Smooth muscle cell (in vitro differentiated cells): ENCODE data around the gene COL19A1. TPM values are rescaled to one million over a fixed set of nuclear protein-coding genes. Genes with fewer than 3 reads are reported as not detected.
A peak's percentile ranks its signal among the peaks of the same experiment; 100 is the strongest.

ENCODE experiments used
- DNase-seq: peaks from one replicate; lab custom pipeline; 2025; ENCODE audit not compliant: unreplicated experiment; lab: John Stamatoyannopoulos, UW
- H2AFZ ChIP-seq: fragments of 200-600 bp; sonication (generic); 2 replicates; pipeline ENCODE4 v1.6.0; 2016; ENCODE audit warnings: antibody characterized with exemption, low read depth, mild to moderate bottlenecking
- H3F3A ChIP-seq: fragments of 200-600 bp; sonication (generic); 2 replicates; pipeline ENCODE4 v1.6.0; 2017; ENCODE audit warnings: antibody characterized with exemption, low read depth
- H3K27ac ChIP-seq: fragments of 200-600 bp; sonication (generic); 2 replicates; pipeline ENCODE4 v1.5.1; 2016; ENCODE audit warnings: low read depth, mild to moderate bottlenecking
- H3K27me3 ChIP-seq: fragments of 200-600 bp; sonication (generic); 2 replicates; pipeline ENCODE4 v1.6.1; 2016; ENCODE audit warnings: low read depth, mild to moderate bottlenecking
- H3K36me3 ChIP-seq: fragments of 200-600 bp; sonication (generic); 2 replicates; pipeline ENCODE4 v1.5.1; 2016; ENCODE audit warnings: low read depth
- H3K4me1 ChIP-seq: fragments of 200-600 bp; sonication (generic); 2 replicates; pipeline ENCODE4 v1.5.1; 2016; ENCODE audit warnings: low read depth
- H3K4me2 ChIP-seq: fragments of 200-600 bp; sonication (generic); 2 replicates; pipeline ENCODE4 v1.6.0; 2016; ENCODE audit warnings: mild to moderate bottlenecking
- H3K4me3 ChIP-seq: fragments of 200-600 bp; sonication (generic); 2 replicates; pipeline ENCODE4 v1.5.1; 2016; ENCODE audit warnings: mild to moderate bottlenecking
- H3K79me2 ChIP-seq: fragments of 200-600 bp; sonication (generic); 2 replicates; pipeline ENCODE4 v1.6.0; 2016; ENCODE audit warnings: low read depth, mild to moderate bottlenecking
- H3K9ac ChIP-seq: fragments of 200-600 bp; sonication (generic); 2 replicates; pipeline ENCODE4 v1.6.0; 2016; ENCODE audit warnings: low read depth
- H3K9me3 ChIP-seq: fragments of 200-600 bp; sonication (generic); replicated peaks from 2 replicates; pipeline ENCODE4 v1.5.1; 2016; ENCODE audit warnings: low read depth
- H4K20me1 ChIP-seq: fragments of 200-600 bp; sonication (generic); 2 replicates; pipeline ENCODE4 v1.6.0; 2016; ENCODE audit warnings: low read depth
- WGBS: methylation state at CpG from one replicate; pipeline ENCODE4 v1.1.7; 2016; ENCODE audit warnings: low lambda C conversion rate; 5-methylcytosine and 5-hydroxymethylcytosine counted together
- polyA plus RNA-seq: library from polyadenylated mRNA; unstranded; fragments of >200 nt; fragmentation: Nextera tagmentation; extraction: Ambion mirVana; gene quantifications from 2 replicates; pipeline ENCODE4 v1.2.1, GENCODE V29; 2016
- total RNA-seq: library from RNA; depleted of rRNA; stranded (reverse); fragments of >200 nt; gene quantifications from 2 replicates; pipeline ENCODE4 v1.2.3, GENCODE V29; 2014
- TF ChIP-seq, protein P1 (sequence below): fragments of 200-600 bp; sonication (generic); IDR thresholded peaks from 2 replicates; pipeline ENCODE4 v1.5.1; 2017; ENCODE audit warnings: borderline replicate concordance, mild to moderate bottlenecking, antibody characterized with exemption; ENCODE audit not compliant: insufficient read depth, poor library complexity, severe bottlenecking

Gene COL19A1
- total and polyA plus RNA-seq, 2 experiments from 2014 or later: 0.55 to 1.6 TPM

DNA sequence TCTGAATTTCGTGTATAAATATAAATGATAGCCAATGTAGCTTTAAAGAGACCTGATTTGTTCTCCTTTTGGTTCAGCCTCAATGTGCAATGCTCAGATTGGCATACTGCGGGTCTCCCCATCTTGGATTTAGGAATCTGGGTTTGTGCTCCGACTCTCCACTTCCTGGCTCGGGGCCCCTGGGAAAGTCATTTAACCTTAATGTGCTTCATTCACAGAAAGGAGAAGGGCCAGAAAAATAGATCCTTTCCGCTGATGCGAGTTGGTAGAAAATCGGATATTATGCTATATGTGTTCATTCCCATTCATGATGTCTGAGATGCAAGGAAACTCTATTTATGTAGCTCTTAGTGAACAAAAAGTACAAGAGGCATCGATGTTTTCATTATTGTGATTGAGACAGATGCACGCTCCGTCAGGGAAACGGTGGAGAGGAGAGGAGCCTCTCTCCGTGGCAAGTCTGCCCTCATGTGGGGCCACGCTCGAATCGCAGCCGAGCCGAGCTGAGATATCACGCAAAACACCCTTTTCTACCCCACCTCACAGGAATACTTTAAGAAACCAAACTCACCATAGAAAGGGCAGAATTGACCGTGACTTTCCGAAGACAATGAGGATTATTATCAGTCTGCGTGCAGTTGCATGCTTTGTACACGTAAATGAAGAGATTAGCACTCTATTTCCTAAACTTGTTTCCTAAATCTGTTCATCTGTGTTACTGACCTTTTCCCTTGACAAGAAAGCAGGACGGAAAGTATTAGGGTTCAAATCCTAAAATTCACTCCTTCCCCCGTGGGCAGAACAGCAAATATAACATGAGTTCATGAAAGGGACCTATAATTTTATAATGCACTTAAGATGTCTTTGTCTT, 300.0 kb downstream of the COL19A1 start:
- Histone ChIP-seq H3K36me3 (no peaks in the 10 kb centered on the region), H3K4me1 (no peaks in the 10 kb centered on the region), H3K9ac (peak overlapping the region; percentile 29), H4K20me1 (no peaks in the 10 kb centered on the region), H3K9me3 (no peaks in the 10 kb centered on the region), H3K4me2 (peak overlapping the region; percentile 96), H3K4me3 (peak overlapping the region; percentile 47), H2AFZ (peak overlapping the region; percentile 90), H3K27me3 (no peaks in the 10 kb centered on the region), H3F3A (peaks cover 6% of the 10 kb centered on the region), H3K79me2 (no peaks in the 10 kb centered on the region), H3K27ac (no peak overlapping the region)
- TF ChIP-seq, protein P1, sequence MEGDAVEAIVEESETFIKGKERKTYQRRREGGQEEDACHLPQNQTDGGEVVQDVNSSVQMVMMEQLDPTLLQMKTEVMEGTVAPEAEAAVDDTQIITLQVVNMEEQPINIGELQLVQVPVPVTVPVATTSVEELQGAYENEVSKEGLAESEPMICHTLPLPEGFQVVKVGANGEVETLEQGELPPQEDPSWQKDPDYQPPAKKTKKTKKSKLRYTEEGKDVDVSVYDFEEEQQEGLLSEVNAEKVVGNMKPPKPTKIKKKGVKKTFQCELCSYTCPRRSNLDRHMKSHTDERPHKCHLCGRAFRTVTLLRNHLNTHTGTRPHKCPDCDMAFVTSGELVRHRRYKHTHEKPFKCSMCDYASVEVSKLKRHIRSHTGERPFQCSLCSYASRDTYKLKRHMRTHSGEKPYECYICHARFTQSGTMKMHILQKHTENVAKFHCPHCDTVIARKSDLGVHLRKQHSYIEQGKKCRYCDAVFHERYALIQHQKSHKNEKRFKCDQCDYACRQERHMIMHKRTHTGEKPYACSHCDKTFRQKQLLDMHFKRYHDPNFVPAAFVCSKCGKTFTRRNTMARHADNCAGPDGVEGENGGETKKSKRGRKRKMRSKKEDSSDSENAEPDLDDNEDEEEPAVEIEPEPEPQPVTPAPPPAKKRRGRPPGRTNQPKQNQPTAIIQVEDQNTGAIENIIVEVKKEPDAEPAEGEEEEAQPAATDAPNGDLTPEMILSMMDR: peak; percentile 62
- peak; percentile 2 for DNase-seq
- 18% methylated on average over 24 of the region's 24 CpGs for WGBS

GRCh38 chr6:70168681-70169377, 302.5 kb downstream of the COL19A1 start:
- Histone ChIP-seq H3K36me3 (no peaks in the 10 kb centered on the region), H3K9me3 (no peaks in the 10 kb centered on the region), H3K9ac (no peak overlapping the region), H3F3A (peaks cover 6% of the 10 kb centered on the region), H3K4me1 (no peaks in the 10 kb centered on the region), H3K27me3 (no peaks in the 10 kb centered on the region), H3K4me3 (no peak overlapping the region), H2AFZ (no peak overlapping the region), H3K4me2 (no peak overlapping the region), H4K20me1 (no peaks in the 10 kb centered on the region), H3K79me2 (no peaks in the 10 kb centered on the region), H3K27ac (no peak overlapping the region)
- TF ChIP-seq, protein P1: no peak
- WGBS: 82% methylated on average over 5 of the region's 5 CpGs
- no peak for DNase-seq

DNA sequence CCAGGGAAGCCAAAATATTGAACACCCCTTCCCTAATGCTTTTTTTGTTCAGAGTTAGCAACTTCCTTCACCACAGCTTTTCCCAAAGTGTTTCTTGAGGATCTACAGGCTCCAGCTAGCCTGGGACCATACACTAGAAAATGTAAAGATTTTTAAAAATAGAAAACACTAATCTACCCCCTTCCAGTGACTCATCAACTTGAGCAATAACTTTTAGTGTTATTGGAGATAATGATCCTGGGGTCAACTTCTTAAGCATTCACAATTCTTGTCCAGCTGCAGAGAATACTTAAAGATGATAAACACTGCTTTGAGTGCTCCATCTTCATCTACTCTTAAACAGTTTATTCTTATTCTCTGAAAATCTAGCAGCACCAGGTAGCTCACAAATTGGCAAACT, 304.9 kb downstream of the COL19A1 start:
- no peak overlapping the region for H3K4me3 ChIP-seq
- TF ChIP-seq, protein P1: no peak

More for the DNA sequence above, 304.9 kb downstream of the COL19A1 start:
- Histone ChIP-seq H2AFZ (peak overlapping the region; percentile 3), H3K9ac (no peak overlapping the region), H3K27ac (no peak overlapping the region), H3K27me3 (no peaks in the 10 kb centered on the region), H3F3A (no peaks in the 10 kb centered on the region), H3K4me2 (peak overlapping the region; percentile 31), H3K9me3 (no peaks in the 10 kb centered on the region), H3K79me2 (no peaks in the 10 kb centered on the region), H3K4me1 (no peaks in the 10 kb centered on the region), H4K20me1 (no peaks in the 10 kb centered on the region), H3K36me3 (no peaks in the 10 kb centered on the region)
- no peak for DNase-seq
